Cardiac muscle cell (in vitro differentiated cells and primary cell): Measurements from ENCODE around the gene CXCR5. TPM values are rescaled to one million over a fixed set of nuclear protein-coding genes. Genes with fewer than 3 reads are reported as not detected.

Experiments
- DNase-seq, 2 donors: peaks; one replicate each; pipeline versions ENCODE4 v3.0.0 to v3.0.0-alpha.2; 2010 to 2017; ENCODE audit warnings: low read depth in 1 of 2, low spot score in 1 of 2
- H3K27ac ChIP-seq: fragments of 200-600 bp; sonication (generic); 2 replicates; pipeline ENCODE4 v1.5.1; 2016
- H3K27me3 ChIP-seq: fragments of 200-600 bp; sonication (generic); 2 replicates; pipeline ENCODE4 v1.6.0; 2016; ENCODE audit warnings: control low read depth
- H3K36me3 ChIP-seq: fragments of 200-600 bp; sonication (generic); 2 replicates; pipeline ENCODE4 v1.5.1; 2016; ENCODE audit warnings: control low read depth
- H3K4me1 ChIP-seq: fragments of 200-600 bp; sonication (generic); 2 replicates; pipeline ENCODE4 v1.8.1; 2017; ENCODE audit warnings: low read depth, mild to moderate bottlenecking, mixed run types
- H3K4me3 ChIP-seq: fragments of 200-600 bp; sonication (generic); 2 replicates; pipeline ENCODE4 v1.5.1; 2016; ENCODE audit warnings: mild to moderate bottlenecking
- H3K9me3 ChIP-seq: fragments of 200-600 bp; sonication (generic); 2 replicates; pipeline ENCODE4 v1.5.1; 2017; ENCODE audit warnings: low read depth, mild to moderate bottlenecking, control low read depth
- CTCF ChIP-seq: IDR thresholded peaks from 2 replicates; pipeline ENCODE4 v1.5.1; 2012; ENCODE audit warnings: low read depth, mild to moderate bottlenecking, low read length
- polyA plus RNA-seq: library from polyadenylated mRNA; unstranded; fragments of >200 nt; fragmentation: Nextera tagmentation; extraction: Ambion mirVana; gene quantifications from 2 replicates; pipeline ENCODE4 v1.2.1, GENCODE V29; 2016
- total RNA-seq: library from RNA; depleted of rRNA; stranded (reverse); fragments of >200 nt; gene quantifications from 2 replicates; pipeline ENCODE4 v1.2.3, GENCODE V29; 2016

The CXCR5 gene
- total and polyA plus RNA-seq, 2 experiments from 2014 or later: not detected

- Histone ChIP-seq H3K36me3 (peaks cover 25% of the 10 kb centered on the region), H3K27me3 (no peaks in the 10 kb centered on the region), H3K4me3 (no peak overlapping the region), H3K9me3 (no peaks in the 10 kb centered on the region), H3K27ac (no peak overlapping the region), H3K4me1 (peaks cover 13% of the 10 kb centered on the region)
- no peak for DNase-seq
- TF ChIP-seq CTCF: no peak
These were observed 19.7 kb downstream of the CXCR5 start for GRCh38 chr11:118903204-118904015.

GRCh38 chr11:118907051-118908042 lies 23.7 kb downstream of the CXCR5 start:
- peaks cover 47% of the 10 kb centered on the region for H3K4me1 ChIP-seq
- peak; percentile 87 for TF ChIP-seq CTCF
- H3K27me3 ChIP-seq: no peaks in the 10 kb centered on the region
- H3K36me3 ChIP-seq: peaks cover 4% of the 10 kb centered on the region
- H3K27ac ChIP-seq: peak overlapping the region; percentile 98
- H3K4me3 ChIP-seq: no peak overlapping the region
- DNase-seq: peak; percentile 80 to 84
- H3K9me3 ChIP-seq: no peaks in the 10 kb centered on the region

GRCh38 chr11:118908264-118908663 lies 24.6 kb downstream of the CXCR5 start:
- Histone ChIP-seq H3K4me1 (peaks cover 55% of the 10 kb centered on the region), H3K27ac (peak overlapping the region; percentile 98), H3K27me3 (no peaks in the 10 kb centered on the region), H3K9me3 (no peaks in the 10 kb centered on the region), H3K4me3 (no peak overlapping the region), H3K36me3 (peaks cover 4% of the 10 kb centered on the region)
- no peak for DNase-seq
- TF ChIP-seq CTCF: no peak

- Histone ChIP-seq H3K4me3 (peak overlapping the region; percentile 18), H3K36me3 (peaks cover 4% of the 10 kb centered on the region), H3K9me3 (no peaks in the 10 kb centered on the region), H3K27ac (peak overlapping the region; percentile 98), H3K4me1 (peaks cover 60% of the 10 kb centered on the region), H3K27me3 (no peaks in the 10 kb centered on the region)
- peak; percentile 95 for DNase-seq
- TF ChIP-seq CTCF: no peak
These were observed 25.4 kb downstream of the CXCR5 start for GRCh38 chr11:118908901-118909618.

GRCh38 chr11:118909619-118910308 lies 26.1 kb downstream of the CXCR5 start:
- no peak for DNase-seq
- TF ChIP-seq CTCF: no peak
- H3K4me1 ChIP-seq: peaks cover 67% of the 10 kb centered on the region
- H3K36me3 ChIP-seq: peaks cover under 1% of the 10 kb centered on the region
- H3K27ac ChIP-seq: peak overlapping the region; percentile 98
- H3K27me3 ChIP-seq: no peaks in the 10 kb centered on the region
- no peaks in the 10 kb centered on the region for H3K9me3 ChIP-seq
- H3K4me3 ChIP-seq: peak overlapping the region; percentile 18
